H1 (cell line): ENCODE results near the gene GALR2. TPM values are rescaled to one million over a fixed set of nuclear protein-coding genes. Genes with fewer than 3 reads are reported as not detected.
A peak's percentile ranks its signal among the peaks of the same experiment; 100 is the strongest.

ENCODE experiments used
- CTCF ChIA-PET: fragments of 300-600 bp; sonication (Branson Sonifier 250); formaldehyde crosslinking; loops from one replicate; lab custom pipeline; 2021; ENCODE audit not compliant: partially characterized antibody; lab: Charles Lee
- POLR2A ChIA-PET: fragments of 300-600 bp; sonication (Branson Sonifier 250); formaldehyde crosslinking; loops from one replicate; lab custom pipeline; 2021; ENCODE audit warnings: inconsistent platforms; ENCODE audit not compliant: partially characterized antibody; lab: Charles Lee
- DNase-seq, 2 experiments: peaks; one replicate each; pipeline versions ENCODE4 v3.0.0 to v3.0.0-alpha.2; 2010 to 2022; ENCODE audit warnings: low spot score in 2 of 2, low read depth in 1 of 2, mixed read lengths in 1 of 2
- FAIRE-seq: peaks from 2 replicates; lab custom pipeline; 2011; peaks lifted over from hg19 to GRCh38; lab: Jason Lieb, UNC
- H2AFZ ChIP-seq: 2 replicates; pipeline ENCODE4 v1.8.1; 2012; ENCODE audit warnings: low read length, inconsistent platforms
- H2AK5ac ChIP-seq: 2 replicates; pipeline ENCODE4 v1.6.1; 2013; ENCODE audit warnings: low read depth, low read length
- H2BK120ac ChIP-seq: replicated peaks from 2 replicates; pipeline ENCODE3; 2013; ENCODE audit warnings: low read depth, low read length, inconsistent platforms
- H2BK12ac ChIP-seq: 2 replicates; pipeline ENCODE4 v1.6.1; 2013; ENCODE audit warnings: low read depth, low read length
- H2BK15ac ChIP-seq: 2 replicates; pipeline ENCODE4 v1.6.1; 2013; ENCODE audit warnings: low read length
- H2BK20ac ChIP-seq: 2 replicates; pipeline ENCODE4 v1.6.1; 2013; ENCODE audit warnings: low read length
- H2BK5ac ChIP-seq: 2 replicates; pipeline ENCODE4 v1.6.1; 2013; ENCODE audit warnings: low read depth, low read length
- H3K14ac ChIP-seq: 2 replicates; pipeline ENCODE4 v1.6.1; 2013; ENCODE audit warnings: inconsistent platforms; ENCODE audit not compliant: insufficient read length
- H3K18ac ChIP-seq: 2 replicates; pipeline ENCODE4 v1.6.1; 2013; ENCODE audit warnings: low read length; ENCODE audit errors: extremely low read depth
- H3K23ac ChIP-seq: 2 replicates; pipeline ENCODE4 v1.6.1; 2013; ENCODE audit warnings: inconsistent platforms; ENCODE audit not compliant: insufficient read length
- H3K23me2 ChIP-seq: 2 replicates; pipeline ENCODE4 v1.6.1; 2013; ENCODE audit warnings: low read depth, low read length
- H3K27ac ChIP-seq: 2 replicates; pipeline ENCODE4 v1.6.1; 2011; ENCODE audit warnings: low read depth, low read length, inconsistent platforms
- H3K27me3 ChIP-seq, 4 experiments: replicated peaks in 1 of 4; 1 replicate in 1 of 4; 2 replicates in 3 of 4; pipeline versions ENCODE4 v1.6.1 to v1.8.1; 2011 to 2013; ENCODE audit warnings: low read length in 3 of 4, mild to moderate bottlenecking in 3 of 4, inconsistent platforms in 2 of 4, mixed read lengths in 2 of 4, moderate library complexity in 1 of 4; ENCODE audit not compliant: control insufficient read depth in 3 of 4, insufficient read depth in 3 of 4; ENCODE audit errors: extremely low read depth in 1 of 4
- H3K36me3 ChIP-seq, 4 experiments: 2 replicates each; pipeline versions ENCODE4 v1.6.1 to v1.8.1; 2011 to 2013; ENCODE audit warnings: mild to moderate bottlenecking in 4 of 4, low read length in 3 of 4, moderate library complexity in 2 of 4, control low read depth in 1 of 4, inconsistent platforms in 1 of 4; ENCODE audit not compliant: insufficient read depth in 4 of 4, control insufficient read depth in 2 of 4
- H3K4ac ChIP-seq: replicated peaks from 2 replicates; pipeline ENCODE3; 2013; ENCODE audit warnings: low read length, low read depth, mixed read lengths, inconsistent platforms; ENCODE audit not compliant: insufficient read length
- H3K4me1 ChIP-seq, 4 experiments: replicated peaks in 1 of 4; 1 replicate in 1 of 4; 2 replicates in 3 of 4; pipeline versions ENCODE4 v1.6.1 to v1.8.1; 2011 to 2013; ENCODE audit warnings: low read length in 3 of 4, inconsistent platforms in 2 of 4, mixed read lengths in 1 of 4; ENCODE audit not compliant: insufficient read depth in 4 of 4, control insufficient read depth in 3 of 4
- H3K4me2 ChIP-seq, 2 experiments: 2 replicates each; pipeline versions ENCODE4 v1.6.1 to v1.8.1; 2011 to 2013; ENCODE audit warnings: low read depth in 2 of 2, low read length in 2 of 2, control low read depth in 1 of 2, inconsistent platforms in 1 of 2, mild to moderate bottlenecking in 1 of 2; ENCODE audit not compliant: insufficient read depth in 1 of 2
- H3K4me3 ChIP-seq, 4 experiments: fragments of 200-600, 300-600 bp in 1 of 4; sonication (generic), shearing (Covaris generic), sonication (Bioruptor Twin) in 1 of 4; 2 replicates each; pipeline versions ENCODE4 v1.5.1 to v1.8.1; 2011 to 2016; ENCODE audit warnings: low read length in 4 of 4, low read depth in 3 of 4, control low read depth in 2 of 4, inconsistent platforms in 2 of 4, mild to moderate bottlenecking in 2 of 4, mixed read lengths in 1 of 4, moderate library complexity in 1 of 4; ENCODE audit not compliant: insufficient read depth in 2 of 4; ENCODE audit errors: extremely low read depth in 1 of 4
- H3K56ac ChIP-seq: replicated peaks from 2 replicates; pipeline ENCODE3; 2013; ENCODE audit warnings: low read depth, mild to moderate bottlenecking, mixed read lengths, low read length, inconsistent platforms; ENCODE audit not compliant: insufficient read length
- H3K79me1 ChIP-seq: 2 replicates; pipeline ENCODE4 v1.6.1; 2013; ENCODE audit warnings: low read depth, low read length, control low read depth
- H3K79me2 ChIP-seq, 2 experiments: 2 replicates each; pipeline versions ENCODE4 v1.6.1 to v1.8.1; 2012 to 2013; ENCODE audit warnings: low read length in 2 of 2, mild to moderate bottlenecking in 2 of 2, inconsistent platforms in 1 of 2; ENCODE audit not compliant: insufficient read depth in 2 of 2, control insufficient read depth in 1 of 2
- H3K9ac ChIP-seq, 4 experiments: replicated peaks in 1 of 4; 1 replicate in 1 of 4; 2 replicates in 3 of 4; pipeline versions ENCODE4 v1.6.1 to v1.8.1; 2011 to 2013; ENCODE audit warnings: low read depth in 3 of 4, low read length in 3 of 4, control low read depth in 2 of 4, mild to moderate bottlenecking in 2 of 4, moderate library complexity in 2 of 4, inconsistent platforms in 1 of 4; ENCODE audit errors: extremely low read depth in 1 of 4
- H3K9me3 ChIP-seq, 2 experiments: 2 replicates each; pipeline versions ENCODE4 v1.6.1 to v1.8.1; 2012 to 2013; ENCODE audit warnings: mild to moderate bottlenecking in 2 of 2, moderate library complexity in 2 of 2, control low read depth in 1 of 2, inconsistent platforms in 1 of 2, low read depth in 1 of 2, low read length in 1 of 2, mixed read lengths in 1 of 2; ENCODE audit not compliant: insufficient read depth in 2 of 2
- H4K20me1 ChIP-seq, 2 experiments: replicated peaks in 1 of 2; 2 replicates each; pipeline versions ENCODE3 to v1.8.1; 2011 to 2013; ENCODE audit warnings: inconsistent platforms in 2 of 2, low read length in 2 of 2, mild to moderate bottlenecking in 1 of 2; ENCODE audit not compliant: insufficient read depth in 2 of 2, control insufficient read depth in 1 of 2
- H4K5ac ChIP-seq: 2 replicates; pipeline ENCODE4 v1.6.1; 2013; ENCODE audit warnings: low read length, low read depth, mixed read lengths, inconsistent platforms; ENCODE audit not compliant: insufficient read length
- H4K8ac ChIP-seq: 2 replicates; pipeline ENCODE4 v1.8.0; 2013; ENCODE audit warnings: mild to moderate bottlenecking, moderate library complexity, low read length, inconsistent platforms; ENCODE audit not compliant: insufficient read depth; ENCODE audit errors: extremely low read depth
- H4K91ac ChIP-seq: replicated peaks from 2 replicates; pipeline ENCODE3; 2013; ENCODE audit warnings: low read length, mixed read lengths, inconsistent platforms; ENCODE audit not compliant: insufficient read length
- ASH2L ChIP-seq: fragments of 200-600, 300-600 bp; sonication (generic); IDR thresholded peaks from one replicate; pipeline ENCODE4 v1.7.1; 2017; ENCODE audit warnings: low read length
- CHD1 ChIP-seq: IDR thresholded peaks from 2 replicates; pipeline ENCODE4 v1.6.1; 2012; ENCODE audit warnings: low read depth, low read length, improper control_type of control experiment
- FOSL1 ChIP-seq: IDR thresholded peaks from 2 replicates; pipeline ENCODE4 v1.6.1; 2011; ENCODE audit warnings: mild to moderate bottlenecking, low read depth, low read length, moderate library complexity; ENCODE audit not compliant: insufficient read depth
- NANOG ChIP-seq: IDR thresholded peaks from 2 replicates; pipeline ENCODE4 v1.6.1; 2011; ENCODE audit warnings: low read length, low read depth, mild to moderate bottlenecking, inconsistent platforms; ENCODE audit not compliant: insufficient read depth, poor library complexity, severe bottlenecking
- NRF1 ChIP-seq: IDR thresholded peaks from 2 replicates; pipeline ENCODE4 v1.6.1; 2011; ENCODE audit warnings: mild to moderate bottlenecking, low read depth, low read length, improper control_type of control experiment
- TBP ChIP-seq: IDR thresholded peaks from 2 replicates; pipeline ENCODE4 v1.6.1; 2011; ENCODE audit warnings: low read depth, low read length, improper control_type of control experiment
- TEAD4 ChIP-seq: IDR thresholded peaks from 2 replicates; pipeline ENCODE4 v1.6.1; 2012; ENCODE audit warnings: low read depth, low read length, inconsistent platforms, mixed read lengths
- WGBS, 2 experiments: shearing (Covaris generic) in 1 of 2; methylation state at CpG; one replicate each; pipeline versions ENCODE4 v1.1.6 to v1.1.7; 2013 to 2015; ENCODE audit warnings: low lambda C conversion rate in 2 of 2, mixed read lengths in 2 of 2, inconsistent platforms in 1 of 2, low coverage in 1 of 2, missing lambda C conversion rate in 1 of 2; ENCODE audit not compliant: insufficient replicate concordance in 2 of 2, insufficient coverage in 1 of 2, insufficient read length in 1 of 2; ENCODE audit errors: extremely low coverage in 1 of 2, missing lambda C conversion rate in 1 of 2; 5-methylcytosine and 5-hydroxymethylcytosine counted together
- polyA plus RNA-seq, 7 experiments: library from polyadenylated mRNA; depleted of rRNA in 3 of 7; stranded (reverse) in 5 of 7; unstranded in 2 of 7; fragments of >200 nt in 5 of 7; fragments of 200-250 nt in 2 of 7; gene quantifications; 1 replicate in 5 of 7; 2 replicates in 1 of 7; 4 replicates in 1 of 7; pipeline versions ENCODE4 v1.2.1 to v1.2.3, GENCODE V29; 2011 to 2013; ENCODE audit warnings: missing spikeins in 2 of 7, mixed read lengths in 2 of 7
- total RNA-seq: library from RNA; stranded (reverse); fragmentation: NEBNext Ultra II Directional; extraction: Animal tissue kit (Norgen Biotek cat#: 25700); gene quantifications from 2 replicates; pipeline ENCODE4 v1.2.1, GENCODE V29; 2021

GALR2 gene
- total and polyA plus RNA-seq, 2 of the 8 experiments (the other 6 are each of a cell fraction or from before 2014, with no cell fraction given): 0.86 to 2.2 TPM

DNA sequence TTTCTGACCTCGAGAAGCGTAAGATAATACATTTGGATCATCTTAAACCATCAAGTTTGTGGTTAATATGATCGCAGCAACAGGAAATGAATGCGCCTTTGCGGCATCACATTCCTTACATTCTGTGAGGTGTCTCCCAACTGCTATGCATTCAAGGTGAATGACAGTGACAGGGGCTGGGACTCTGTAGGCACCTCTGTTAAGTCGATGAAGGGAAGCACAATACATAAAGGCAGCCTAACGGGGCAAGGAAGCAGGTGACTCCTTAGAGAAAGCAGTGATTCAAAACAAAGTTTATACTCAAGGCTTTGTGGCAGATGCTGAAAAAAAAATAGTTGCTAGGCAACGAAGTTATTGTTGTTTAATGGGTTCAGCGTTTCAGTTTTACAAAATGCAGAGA is 25.9 kb upstream of the GALR2 start:
- no peaks in the 10 kb centered on the region for H3K23me2 ChIP-seq
- no peak overlapping the region for H3K9ac ChIP-seq
- H3K14ac ChIP-seq: no peak overlapping the region
- H3K4ac ChIP-seq: no peak overlapping the region
- POLR2A ChIA-PET: interaction anchor here (0.6 to 1.2 kb wide), 2 partner anchors 12 to 17 kb away, joined by 4 read pairs; no protein-coding TSS in a partner anchor
- no peak overlapping the region for H2BK20ac ChIP-seq
- H4K91ac ChIP-seq: no peak overlapping the region
- no peak overlapping the region for H3K4me3 ChIP-seq
- no peak overlapping the region for H2BK5ac ChIP-seq
- no peak overlapping the region for H2BK120ac ChIP-seq
- no peak overlapping the region for H2AK5ac ChIP-seq
- FAIRE-seq: no peak
- H2AFZ ChIP-seq: no peak overlapping the region
- peak; percentile 60; the same call in 1 of the 2 replicates for TF ChIP-seq TEAD4
- TF ChIP-seq CHD1: no peak
- no peak for TF ChIP-seq FOSL1
- TF ChIP-seq NRF1: no peak
- TF ChIP-seq NANOG: no peak
- no peak for TF ChIP-seq TBP
- no peak for TF ChIP-seq ASH2L
- no peaks in the 10 kb centered on the region; the same call in 1 of the 2 replicates for H3K79me1 ChIP-seq
- no peak overlapping the region for H3K23ac ChIP-seq
- no peaks in the 10 kb centered on the region for H4K20me1 ChIP-seq
- WGBS, 2 experiments: 91% methylated on average over 9 of the region's 9 CpGs; no CpG with 5 or more reads in 1 of the 2 experiments
- no peaks in the 10 kb centered on the region for H3K9me3 ChIP-seq
- DNase-seq: no peak
- CTCF ChIA-PET: interaction anchor here (0.6 to 1.4 kb wide), 9 partner anchors 11 to 768 kb away, joined by 3 to 6 read pairs (median 3); no protein-coding TSS in a partner anchor
- H3K27me3 ChIP-seq: no peaks in the 10 kb centered on the region
- peaks cover 22 to 71% (median 53%) of the 10 kb centered on the region in 4 experiments for H3K36me3 ChIP-seq
- H3K4me1 ChIP-seq: peaks cover 0 to 2% (median 0%) of the 10 kb centered on the region in 4 experiments; a peak in 1 of 7 replicates
- H3K79me2 ChIP-seq: no peaks in the 10 kb centered on the region
- H4K8ac ChIP-seq: no peak overlapping the region
- H3K27ac ChIP-seq: no peak overlapping the region
- H3K18ac ChIP-seq: no peak overlapping the region
- no peak overlapping the region for H3K56ac ChIP-seq
- no peak overlapping the region for H3K4me2 ChIP-seq
- H2BK15ac ChIP-seq: no peak overlapping the region
- no peak overlapping the region for H2BK12ac ChIP-seq
- no peak overlapping the region for H4K5ac ChIP-seq
